ENCODE measurements around the gene ANAPC15. TPM values are rescaled to one million over a fixed set of nuclear protein-coding genes. Genes with fewer than 3 reads are reported as not detected.

ANAPC15 gene
- total RNA-seq, 1 experiment from 2014 or later, result 75.4 TPM

DNA sequence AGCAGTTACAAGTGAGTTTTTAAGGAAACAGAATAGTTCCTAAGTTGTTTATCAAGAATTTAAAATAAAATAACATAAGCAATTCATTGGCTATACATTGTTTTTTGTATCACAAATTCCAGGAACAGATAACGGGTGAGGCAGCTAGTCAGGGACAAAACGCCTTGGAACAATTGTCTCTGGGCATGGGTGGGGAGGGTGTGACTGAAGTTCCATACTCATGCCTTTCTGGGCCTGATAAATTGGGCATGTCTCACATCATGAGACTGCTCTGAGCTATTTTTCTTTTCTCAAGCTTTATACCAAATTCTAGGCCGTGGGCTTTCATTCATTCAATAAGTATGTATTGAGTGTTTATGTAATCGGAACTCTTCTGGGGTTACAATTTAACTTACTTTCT is 44.6 kb upstream of the ANAPC15 start:
- H3K27me3 Mint-ChIP-seq (ENCODE audit: low read depth), result peaks cover 14% of the 10 kb centered on the region
- ATAC-seq (no peak), DNase-seq (ENCODE audit: low spot score) (no peak)
- ChIA-PET CTCF (no interaction called here), POLR2A (no interaction called here)
- peaks cover 5% of the 10 kb centered on the region for H3K9me3 Mint-ChIP-seq
- TF ChIP-seq, protein P1, sequence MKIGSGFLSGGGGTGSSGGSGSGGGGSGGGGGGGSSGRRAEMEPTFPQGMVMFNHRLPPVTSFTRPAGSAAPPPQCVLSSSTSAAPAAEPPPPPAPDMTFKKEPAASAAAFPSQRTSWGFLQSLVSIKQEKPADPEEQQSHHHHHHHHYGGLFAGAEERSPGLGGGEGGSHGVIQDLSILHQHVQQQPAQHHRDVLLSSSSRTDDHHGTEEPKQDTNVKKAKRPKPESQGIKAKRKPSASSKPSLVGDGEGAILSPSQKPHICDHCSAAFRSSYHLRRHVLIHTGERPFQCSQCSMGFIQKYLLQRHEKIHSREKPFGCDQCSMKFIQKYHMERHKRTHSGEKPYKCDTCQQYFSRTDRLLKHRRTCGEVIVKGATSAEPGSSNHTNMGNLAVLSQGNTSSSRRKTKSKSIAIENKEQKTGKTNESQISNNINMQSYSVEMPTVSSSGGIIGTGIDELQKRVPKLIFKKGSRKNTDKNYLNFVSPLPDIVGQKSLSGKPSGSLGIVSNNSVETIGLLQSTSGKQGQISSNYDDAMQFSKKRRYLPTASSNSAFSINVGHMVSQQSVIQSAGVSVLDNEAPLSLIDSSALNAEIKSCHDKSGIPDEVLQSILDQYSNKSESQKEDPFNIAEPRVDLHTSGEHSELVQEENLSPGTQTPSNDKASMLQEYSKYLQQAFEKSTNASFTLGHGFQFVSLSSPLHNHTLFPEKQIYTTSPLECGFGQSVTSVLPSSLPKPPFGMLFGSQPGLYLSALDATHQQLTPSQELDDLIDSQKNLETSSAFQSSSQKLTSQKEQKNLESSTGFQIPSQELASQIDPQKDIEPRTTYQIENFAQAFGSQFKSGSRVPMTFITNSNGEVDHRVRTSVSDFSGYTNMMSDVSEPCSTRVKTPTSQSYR (CRISPR knock-in tag; IDR thresholded peaks at IDR 0.05), result no peak
- TF ChIP-seq NR1H2 (CRISPR knock-in tag; IDR thresholded peaks at IDR 0.05) (no peak), JAZF1 (CRISPR knock-in tag; IDR thresholded peaks at IDR 0.05) (no peak), ZNF396 (CRISPR knock-in tag; IDR thresholded peaks at IDR 0.05; ENCODE audit: borderline replicate concordance) (no peak)
- TF ChIP-seq, protein P2, sequence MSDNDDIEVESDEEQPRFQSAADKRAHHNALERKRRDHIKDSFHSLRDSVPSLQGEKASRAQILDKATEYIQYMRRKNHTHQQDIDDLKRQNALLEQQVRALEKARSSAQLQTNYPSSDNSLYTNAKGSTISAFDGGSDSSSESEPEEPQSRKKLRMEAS (CRISPR knock-in tag; IDR thresholded peaks at IDR 0.05), result no peak
- TF ChIP-seq, protein P3, sequence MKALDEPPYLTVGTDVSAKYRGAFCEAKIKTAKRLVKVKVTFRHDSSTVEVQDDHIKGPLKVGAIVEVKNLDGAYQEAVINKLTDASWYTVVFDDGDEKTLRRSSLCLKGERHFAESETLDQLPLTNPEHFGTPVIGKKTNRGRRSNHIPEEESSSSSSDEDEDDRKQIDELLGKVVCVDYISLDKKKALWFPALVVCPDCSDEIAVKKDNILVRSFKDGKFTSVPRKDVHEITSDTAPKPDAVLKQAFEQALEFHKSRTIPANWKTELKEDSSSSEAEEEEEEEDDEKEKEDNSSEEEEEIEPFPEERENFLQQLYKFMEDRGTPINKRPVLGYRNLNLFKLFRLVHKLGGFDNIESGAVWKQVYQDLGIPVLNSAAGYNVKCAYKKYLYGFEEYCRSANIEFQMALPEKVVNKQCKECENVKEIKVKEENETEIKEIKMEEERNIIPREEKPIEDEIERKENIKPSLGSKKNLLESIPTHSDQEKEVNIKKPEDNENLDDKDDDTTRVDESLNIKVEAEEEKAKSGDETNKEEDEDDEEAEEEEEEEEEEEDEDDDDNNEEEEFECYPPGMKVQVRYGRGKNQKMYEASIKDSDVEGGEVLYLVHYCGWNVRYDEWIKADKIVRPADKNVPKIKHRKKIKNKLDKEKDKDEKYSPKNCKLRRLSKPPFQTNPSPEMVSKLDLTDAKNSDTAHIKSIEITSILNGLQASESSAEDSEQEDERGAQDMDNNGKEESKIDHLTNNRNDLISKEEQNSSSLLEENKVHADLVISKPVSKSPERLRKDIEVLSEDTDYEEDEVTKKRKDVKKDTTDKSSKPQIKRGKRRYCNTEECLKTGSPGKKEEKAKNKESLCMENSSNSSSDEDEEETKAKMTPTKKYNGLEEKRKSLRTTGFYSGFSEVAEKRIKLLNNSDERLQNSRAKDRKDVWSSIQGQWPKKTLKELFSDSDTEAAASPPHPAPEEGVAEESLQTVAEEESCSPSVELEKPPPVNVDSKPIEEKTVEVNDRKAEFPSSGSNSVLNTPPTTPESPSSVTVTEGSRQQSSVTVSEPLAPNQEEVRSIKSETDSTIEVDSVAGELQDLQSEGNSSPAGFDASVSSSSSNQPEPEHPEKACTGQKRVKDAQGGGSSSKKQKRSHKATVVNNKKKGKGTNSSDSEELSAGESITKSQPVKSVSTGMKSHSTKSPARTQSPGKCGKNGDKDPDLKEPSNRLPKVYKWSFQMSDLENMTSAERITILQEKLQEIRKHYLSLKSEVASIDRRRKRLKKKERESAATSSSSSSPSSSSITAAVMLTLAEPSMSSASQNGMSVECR (CRISPR knock-in tag; IDR thresholded peaks at IDR 0.05; ENCODE audit: borderline replicate concordance), result no peak
- H3K27ac Mint-ChIP-seq, result no peak overlapping the region
- H3K36me3 Mint-ChIP-seq, result no peaks in the 10 kb centered on the region
- no peak overlapping the region for H3K4me3 Mint-ChIP-seq
- no peaks in the 10 kb centered on the region for H3K4me1 Mint-ChIP-seq

DNA sequence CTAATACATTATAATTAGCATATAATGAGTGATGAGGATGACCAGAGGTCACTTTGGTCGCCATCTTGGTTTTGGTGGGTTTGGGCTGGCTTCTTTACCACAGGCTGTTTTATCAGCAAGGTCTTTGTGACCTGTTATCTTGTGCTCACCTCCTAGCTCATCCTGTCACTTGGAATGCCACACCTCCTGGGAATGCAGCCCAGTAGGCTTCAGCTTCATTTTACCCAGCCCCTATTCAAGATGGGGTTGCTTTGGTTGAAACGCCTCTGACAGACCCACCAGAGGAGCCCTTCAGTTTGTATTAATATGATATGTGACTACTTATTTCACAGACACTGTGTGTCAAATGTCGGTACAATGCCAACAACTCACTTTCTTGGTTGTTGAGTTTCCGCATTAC is 43.3 kb upstream of the ANAPC15 start:
- ATAC-seq, result no peak
- H3K9me3 Mint-ChIP-seq, result peaks cover 11% of the 10 kb centered on the region
- H3K4me3 Mint-ChIP-seq, result no peak overlapping the region
- TF ChIP-seq, protein P4, sequence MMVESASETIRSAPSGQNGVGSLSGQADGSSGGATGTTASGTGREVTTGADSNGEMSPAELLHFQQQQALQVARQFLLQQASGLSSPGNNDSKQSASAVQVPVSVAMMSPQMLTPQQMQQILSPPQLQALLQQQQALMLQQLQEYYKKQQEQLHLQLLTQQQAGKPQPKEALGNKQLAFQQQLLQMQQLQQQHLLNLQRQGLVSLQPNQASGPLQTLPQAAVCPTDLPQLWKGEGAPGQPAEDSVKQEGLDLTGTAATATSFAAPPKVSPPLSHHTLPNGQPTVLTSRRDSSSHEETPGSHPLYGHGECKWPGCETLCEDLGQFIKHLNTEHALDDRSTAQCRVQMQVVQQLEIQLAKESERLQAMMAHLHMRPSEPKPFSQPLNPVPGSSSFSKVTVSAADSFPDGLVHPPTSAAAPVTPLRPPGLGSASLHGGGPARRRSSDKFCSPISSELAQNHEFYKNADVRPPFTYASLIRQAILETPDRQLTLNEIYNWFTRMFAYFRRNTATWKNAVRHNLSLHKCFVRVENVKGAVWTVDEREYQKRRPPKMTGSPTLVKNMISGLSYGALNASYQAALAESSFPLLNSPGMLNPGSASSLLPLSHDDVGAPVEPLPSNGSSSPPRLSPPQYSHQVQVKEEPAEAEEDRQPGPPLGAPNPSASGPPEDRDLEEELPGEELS (CRISPR knock-in tag; IDR thresholded peaks at IDR 0.05), result no peak
- TF ChIP-seq ZBTB21 (CRISPR knock-in tag; IDR thresholded peaks at IDR 0.05; ENCODE audit: borderline replicate concordance), result no peak
- TF ChIP-seq, protein P5, sequence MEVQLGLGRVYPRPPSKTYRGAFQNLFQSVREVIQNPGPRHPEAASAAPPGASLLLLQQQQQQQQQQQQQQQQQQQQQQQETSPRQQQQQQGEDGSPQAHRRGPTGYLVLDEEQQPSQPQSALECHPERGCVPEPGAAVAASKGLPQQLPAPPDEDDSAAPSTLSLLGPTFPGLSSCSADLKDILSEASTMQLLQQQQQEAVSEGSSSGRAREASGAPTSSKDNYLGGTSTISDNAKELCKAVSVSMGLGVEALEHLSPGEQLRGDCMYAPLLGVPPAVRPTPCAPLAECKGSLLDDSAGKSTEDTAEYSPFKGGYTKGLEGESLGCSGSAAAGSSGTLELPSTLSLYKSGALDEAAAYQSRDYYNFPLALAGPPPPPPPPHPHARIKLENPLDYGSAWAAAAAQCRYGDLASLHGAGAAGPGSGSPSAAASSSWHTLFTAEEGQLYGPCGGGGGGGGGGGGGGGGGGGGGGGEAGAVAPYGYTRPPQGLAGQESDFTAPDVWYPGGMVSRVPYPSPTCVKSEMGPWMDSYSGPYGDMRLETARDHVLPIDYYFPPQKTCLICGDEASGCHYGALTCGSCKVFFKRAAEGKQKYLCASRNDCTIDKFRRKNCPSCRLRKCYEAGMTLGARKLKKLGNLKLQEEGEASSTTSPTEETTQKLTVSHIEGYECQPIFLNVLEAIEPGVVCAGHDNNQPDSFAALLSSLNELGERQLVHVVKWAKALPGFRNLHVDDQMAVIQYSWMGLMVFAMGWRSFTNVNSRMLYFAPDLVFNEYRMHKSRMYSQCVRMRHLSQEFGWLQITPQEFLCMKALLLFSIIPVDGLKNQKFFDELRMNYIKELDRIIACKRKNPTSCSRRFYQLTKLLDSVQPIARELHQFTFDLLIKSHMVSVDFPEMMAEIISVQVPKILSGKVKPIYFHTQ (CRISPR knock-in tag; IDR thresholded peaks at IDR 0.05), result no peak
- TF ChIP-seq NFE2L1 (CRISPR knock-in tag; IDR thresholded peaks at IDR 0.05), result no peak
- TF ChIP-seq, protein P6, sequence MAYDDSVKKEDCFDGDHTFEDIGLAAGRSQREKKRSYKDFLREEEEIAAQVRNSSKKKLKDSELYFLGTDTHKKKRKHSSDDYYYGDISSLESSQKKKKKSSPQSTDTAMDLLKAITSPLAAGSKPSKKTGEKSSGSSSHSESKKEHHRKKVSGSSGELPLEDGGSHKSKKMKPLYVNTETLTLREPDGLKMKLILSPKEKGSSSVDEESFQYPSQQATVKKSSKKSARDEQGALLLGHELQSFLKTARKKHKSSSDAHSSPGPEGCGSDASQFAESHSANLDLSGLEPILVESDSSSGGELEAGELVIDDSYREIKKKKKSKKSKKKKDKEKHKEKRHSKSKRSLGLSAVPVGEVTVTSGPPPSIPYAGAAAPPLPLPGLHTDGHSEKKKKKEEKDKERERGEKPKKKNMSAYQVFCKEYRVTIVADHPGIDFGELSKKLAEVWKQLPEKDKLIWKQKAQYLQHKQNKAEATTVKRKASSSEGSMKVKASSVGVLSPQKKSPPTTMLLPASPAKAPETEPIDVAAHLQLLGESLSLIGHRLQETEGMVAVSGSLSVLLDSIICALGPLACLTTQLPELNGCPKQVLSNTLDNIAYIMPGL (CRISPR knock-in tag; IDR thresholded peaks at IDR 0.05), result no peak
- no peak for TF ChIP-seq MYBL2 (CRISPR knock-in tag; IDR thresholded peaks at IDR 0.05)
- TF ChIP-seq IRF2 (CRISPR knock-in tag; IDR thresholded peaks at IDR 0.05; ENCODE audit: borderline replicate concordance, low read depth), result no peak
- TF ChIP-seq TCF7 (CRISPR knock-in tag; IDR thresholded peaks at IDR 0.05; ENCODE audit: low read depth), result no peak
- CTCF ChIA-PET, result no interaction called here
- peaks cover 12% of the 10 kb centered on the region for H3K27me3 Mint-ChIP-seq (ENCODE audit: low read depth)
- POLR2A ChIA-PET, result no interaction called here
- H3K4me1 Mint-ChIP-seq, result no peaks in the 10 kb centered on the region
- no peak for DNase-seq (ENCODE audit: low spot score)
- no peak overlapping the region for H3K27ac Mint-ChIP-seq
- 0 out of 2 replicates have a peak, but pooled peaks cover 3% of the 10 kb centered on the region for H3K36me3 Mint-ChIP-seq

Data from WTC11 (cell line).